Keratinocyte (primary cell): ENCODE results near the gene ARHGDIA. TPM values are rescaled to one million over a fixed set of nuclear protein-coding genes. Genes with fewer than 3 reads are reported as not detected.

Source experiments
- DNase-seq: peaks from one replicate; pipeline ENCODE4 v3.0.0-alpha.2; 2011; ENCODE audit warnings: low read depth, missing footprints, low spot score
- FAIRE-seq: peaks from 2 replicates; lab custom pipeline; 2011; peaks lifted over from hg19 to GRCh38; lab: Jason Lieb, UNC
- H2AFZ ChIP-seq: 2 replicates; pipeline ENCODE4 v1.6.0; 2012; ENCODE audit warnings: low read length, control low read depth, inconsistent platforms; ENCODE audit not compliant: control insufficient read depth
- H3K27ac ChIP-seq: 2 replicates; pipeline ENCODE4 v1.5.1; 2011; ENCODE audit warnings: low read length; ENCODE audit not compliant: control insufficient read depth, insufficient read depth
- H3K27me3 ChIP-seq: 3 replicates; pipeline ENCODE4 v1.6.0; 2011; ENCODE audit warnings: low read length; ENCODE audit not compliant: control insufficient read depth, insufficient read depth; ENCODE audit errors: extremely low read depth
- H3K36me3 ChIP-seq, 2 experiments: 2 replicates in 1 of 2; 3 replicates in 1 of 2; pipeline ENCODE4 v1.5.1; 2011; ENCODE audit warnings: low read length in 2 of 2, mild to moderate bottlenecking in 1 of 2; ENCODE audit not compliant: control insufficient read depth in 2 of 2, insufficient read depth in 2 of 2; ENCODE audit errors: extremely low read depth in 1 of 2
- H3K4me1 ChIP-seq: 3 replicates; pipeline ENCODE4 v1.5.1; 2011; ENCODE audit warnings: low read length; ENCODE audit not compliant: control insufficient read depth, insufficient read depth; ENCODE audit errors: extremely low read depth
- H3K4me2 ChIP-seq: 3 replicates; pipeline ENCODE4 v1.6.0; 2011; ENCODE audit warnings: low read depth, low read length; ENCODE audit not compliant: control insufficient read depth, insufficient read depth; ENCODE audit errors: extremely low read depth
- H3K4me3 ChIP-seq, 3 experiments: fragments of 200-600 bp in 1 of 3; sonication (generic) in 1 of 3; 2 replicates in 2 of 3; 3 replicates in 1 of 3; pipeline ENCODE4 v1.5.1; 2011 to 2016; ENCODE audit warnings: low read length in 3 of 3, mild to moderate bottlenecking in 3 of 3, control low read depth in 2 of 3, inconsistent platforms in 1 of 3, low read depth in 1 of 3, mixed read lengths in 1 of 3, mixed run types in 1 of 3, moderate library complexity in 1 of 3; ENCODE audit not compliant: control insufficient read depth in 2 of 3, insufficient read depth in 2 of 3; ENCODE audit errors: extremely low read depth in 1 of 3
- H3K79me2 ChIP-seq: 2 replicates; pipeline ENCODE4 v1.6.0; 2012; ENCODE audit warnings: low read length; ENCODE audit not compliant: control insufficient read depth, insufficient read depth
- H3K9ac ChIP-seq: 3 replicates; pipeline ENCODE4 v1.6.0; 2011; ENCODE audit warnings: low read length; ENCODE audit not compliant: control insufficient read depth, insufficient read depth; ENCODE audit errors: extremely low read depth
- H3K9me1 ChIP-seq: 3 replicates; pipeline ENCODE4 v1.6.0; 2011; ENCODE audit warnings: low read length; ENCODE audit not compliant: control insufficient read depth, insufficient read depth; ENCODE audit errors: extremely low read depth
- H3K9me3 ChIP-seq: 2 replicates; pipeline ENCODE4 v1.5.1; 2012; ENCODE audit warnings: low read depth, low read length; ENCODE audit not compliant: control insufficient read depth
- H4K20me1 ChIP-seq: 3 replicates; pipeline ENCODE4 v1.6.0; 2011; ENCODE audit warnings: low read length; ENCODE audit not compliant: control insufficient read depth, insufficient read depth; ENCODE audit errors: extremely low read depth
- CTCF ChIP-seq, 3 experiments: IDR thresholded peaks in 1 of 3; conservative IDR thresholded peaks in 1 of 3; optimal IDR thresholded peaks in 1 of 3; 2 replicates in 2 of 3; 3 replicates in 1 of 3; pipeline versions ENCODE3 to v1.5.1; 2011; ENCODE audit warnings: low read length in 3 of 3, mild to moderate bottlenecking in 3 of 3, moderate library complexity in 2 of 3, control low read depth in 1 of 3, inconsistent platforms in 1 of 3; ENCODE audit not compliant: insufficient read depth in 2 of 3; ENCODE audit errors: extremely low read depth in 1 of 3
- EZH2 ChIP-seq: IDR thresholded peaks from one replicate; pipeline ENCODE4 v1.6.1; 2012; ENCODE audit warnings: inconsistent platforms, mild to moderate bottlenecking, low read length, moderate library complexity
- dilution Hi-C: fragments of 300-500 bp; cut with MboI; formaldehyde crosslinking; loops from one replicate; pipeline ENCODE4 v1.7.0; 2020; ENCODE audit warnings: low sequenced_read_pairs; ENCODE audit not compliant: extremely low pct_ligation_motif_present
- polyA plus RNA-seq, 5 experiments: library from polyadenylated mRNA; depleted of rRNA in 3 of 5; stranded (reverse) in 3 of 5; stranded (forward) in 1 of 5; unstranded in 1 of 5; fragments of >200 nt; gene quantifications; 1 replicate in 1 of 5; 2 replicates in 3 of 5; 3 replicates in 1 of 5; pipeline versions ENCODE4 v1.2.1 to v1.2.3, GENCODE V29; 2011 to 2012; ENCODE audit warnings: missing spikeins in 2 of 5, low read depth in 1 of 5, low replicate concordance in 1 of 5

The ARHGDIA gene
- polyA plus RNA-seq, 1 donor (not counting 4 experiments of a cell fraction or from before 2014, with no cell fraction given) = 65.7 TPM

- no peak overlapping the region for H3K27ac ChIP-seq
- H2AFZ ChIP-seq = no peak overlapping the region
- no peak overlapping the region for H3K9ac ChIP-seq
- no peaks in the 10 kb centered on the region for H3K27me3 ChIP-seq
- H3K4me1 ChIP-seq = peaks cover 36% of the 10 kb centered on the region
- H3K36me3 ChIP-seq = peaks cover 38 to 55% of the 10 kb centered on the region in 2 experiments
- H3K79me2 ChIP-seq = no peaks in the 10 kb centered on the region
- dilution Hi-C loops = no loop called here
- no peak overlapping the region for H3K4me2 ChIP-seq
- DNase-seq (no peak), FAIRE-seq (no peak)
- no peaks in the 10 kb centered on the region for H3K9me1 ChIP-seq
- no peaks in the 10 kb centered on the region for H3K9me3 ChIP-seq
- peaks cover 2% of the 10 kb centered on the region for H4K20me1 ChIP-seq
- no peak for TF ChIP-seq CTCF (optimal IDR thresholded peaks at IDR 0.05 in 1 of 3, IDR thresholded peaks at IDR 0.05 in 1 of 3, conservative IDR thresholded peaks at IDR 0.05 in 1 of 3; ENCODE audit: extremely low read depth in 1 of 3, insufficient read depth in 2 of 3, low read length in 3 of 3)
- no peak for TF ChIP-seq EZH2
- no peak overlapping the region for H3K4me3 ChIP-seq
Measured at GRCh38 chr17:81844327-81844851, 26.7 kb downstream of the ARHGDIA start.

- Histone ChIP-seq H3K9me3 (no peaks in the 10 kb centered on the region), H3K4me3 (no peak overlapping the region), H3K36me3 (peaks cover 36 to 54% of the 10 kb centered on the region in 2 experiments), H3K79me2 (no peaks in the 10 kb centered on the region), H3K4me2 (no peak overlapping the region), H4K20me1 (peaks cover 2% of the 10 kb centered on the region), H3K4me1 (peaks cover 36% of the 10 kb centered on the region), H3K27me3 (no peaks in the 10 kb centered on the region), H3K9ac (no peak overlapping the region), H2AFZ (no peak overlapping the region), H3K27ac (no peak overlapping the region), H3K9me1 (no peaks in the 10 kb centered on the region)
- dilution Hi-C loops = no loop called here
- TF ChIP-seq EZH2 (no peak), CTCF (optimal IDR thresholded peaks at IDR 0.05 in 1 of 3, IDR thresholded peaks at IDR 0.05 in 1 of 3, conservative IDR thresholded peaks at IDR 0.05 in 1 of 3; ENCODE audit: extremely low read depth in 1 of 3, insufficient read depth in 2 of 3, low read length in 3 of 3) (no peak)
- DNase-seq (no peak), FAIRE-seq (no peak)
Measured at GRCh38 chr17:81843713-81844326, 27.3 kb downstream of the ARHGDIA start.
